Measurements from ENCODE around the gene TOMM7. TPM values are rescaled to one million over a fixed set of nuclear protein-coding genes. Genes with fewer than 3 reads are reported as not detected.
A peak's percentile ranks its signal among the peaks of the same experiment; 100 is the strongest.

The TOMM7 gene
- total and polyA plus RNA-seq, 10 of the 15 experiments (the other 5 are each of a cell fraction or from before 2014, with no cell fraction given): 151 to 1,497 (median 322) TPM

GRCh38 chr7:22814261-22815208 lies 8.1 kb downstream of the TOMM7 start:
- CTCF ChIA-PET: no interaction called here
- no peaks in the 10 kb centered on the region for H3K27me3 ChIP-seq (replicated peaks in 1 of 2; ENCODE audit: control insufficient read depth in 2 of 2, insufficient read depth in 2 of 2, low read length in 1 of 2)
- POLR2A ChIA-PET: no interaction called here

More at GRCh38 chr7:22814261-22815208, 8.1 kb downstream of the TOMM7 start:
- 91% methylated on average over 8 of the region's 10 CpGs for WGBS (ENCODE audit: insufficient coverage, insufficient replicate concordance, low lambda C conversion rate, missing lambda C conversion rate)
- BruUV-seq (replicated peaks): no TSS peak
- Histone ChIP-seq H3K27ac (ENCODE audit: control insufficient read depth, insufficient read depth) (no peak overlapping the region), H3K9ac (ENCODE audit: control insufficient read depth, insufficient read depth, low read length) (no peak overlapping the region), H3K4me1 (ENCODE audit: control insufficient read depth, insufficient read depth, low read length) (peaks cover 11% of the 10 kb centered on the region; the same call in 1 of the 2 replicates), H3K9me3 (replicated peaks; ENCODE audit: control insufficient read depth, insufficient read depth, low read length) (no peaks in the 10 kb centered on the region), H3K4me3 (no peak overlapping the region), H3K79me2 (ENCODE audit: control insufficient read depth, insufficient read depth, low read length) (peaks cover 1% of the 10 kb centered on the region), H2AFZ (ENCODE audit: control insufficient read depth, low read depth, low read length) (no peak overlapping the region), H4K20me1 (ENCODE audit: control insufficient read depth, insufficient read depth) (no peaks in the 10 kb centered on the region), H3K36me3 (ENCODE audit: control insufficient read depth in 2 of 2, insufficient read depth in 2 of 2, low read length in 1 of 2) (peaks cover 0 to 4% of the 10 kb centered on the region in 2 experiments; a peak in 2 of 4 replicates), H3K4me2 (ENCODE audit: control insufficient read depth, insufficient read depth) (no peak overlapping the region)
- ChIA-PET RAD21 (ENCODE audit: unreplicated experiment) (no interaction called here), SMC1A (ENCODE audit: uncharacterized antibody, unreplicated experiment) (no interaction called here)
- in situ Hi-C loops (cut with MboI) (no loop called here), intact Hi-C loops (cut with micrococcal nuclease; ENCODE audit: unreplicated experiment) (no loop called here)
- TF ChIP-seq RAD51 (IDR thresholded peaks at IDR 0.05): no peak
- no peak for TF ChIP-seq YBX1 (IDR thresholded peaks at IDR 0.05)
- no peak for TF ChIP-seq POLR2AphosphoS2 (IDR thresholded peaks at IDR 0.05; ENCODE audit: low read depth, low read length)
- no peak for TF ChIP-seq NR2C1 (IDR thresholded peaks at IDR 0.05)
- TF ChIP-seq NFYB (IDR thresholded peaks at IDR 0.05; ENCODE audit: insufficient read depth, low read depth, low read length): no peak
- no peak for TF ChIP-seq NR2C2 (IDR thresholded peaks at IDR 0.05; ENCODE audit: borderline replicate concordance, control insufficient read depth, insufficient read length, low read depth)
- TF ChIP-seq SREBF1 (IDR thresholded peaks at IDR 0.05; ENCODE audit: low read length): no peak
- TF ChIP-seq NR2F1 (conservative IDR thresholded peaks at IDR 0.05): no peak
- TF ChIP-seq FOXM1 (IDR thresholded peaks at IDR 0.05; ENCODE audit: low read depth, low read length): no peak
- no peak for TF ChIP-seq SMAD1 (IDR thresholded peaks at IDR 0.05; ENCODE audit: low read depth, partially characterized antibody)
- TF ChIP-seq USF2 (IDR thresholded peaks at IDR 0.05; ENCODE audit: borderline replicate concordance, low read depth, low read length): no peak
- ATAC-seq: peak; percentile 60
- FAIRE-seq: no peak
- DNase-seq (ENCODE audit: low read depth, low spot score): no peak
